HUES6 (cell line): ENCODE results near the gene CERK.
"Not testable (repeated sequence)": the region's sequence is repeated elsewhere in the genome, so short reads cannot be mapped to it uniquely, and the experiment has no call there.

Source experiments
- H3K27ac ChIP-seq: 2 replicates; pipeline ENCODE4 v1.7.0; 2013; ENCODE audit warnings: low read depth, mild to moderate bottlenecking, low read length, inconsistent platforms
- H3K27me3 ChIP-seq: 2 replicates; pipeline ENCODE4 v1.6.1; 2013; ENCODE audit warnings: low read length; ENCODE audit not compliant: control insufficient read depth, insufficient read depth
- H3K36me3 ChIP-seq: 2 replicates; pipeline ENCODE4 v1.6.1; 2013; ENCODE audit warnings: low read length; ENCODE audit not compliant: control insufficient read depth, insufficient read depth
- H3K4me1 ChIP-seq: 2 replicates; pipeline ENCODE4 v1.6.1; 2013; ENCODE audit warnings: low read length; ENCODE audit not compliant: control insufficient read depth, insufficient read depth
- H3K4me3 ChIP-seq: 2 replicates; pipeline ENCODE4 v1.5.1; 2013; ENCODE audit warnings: low read depth, low read length
- H3K9ac ChIP-seq: one replicate; pipeline ENCODE4 v1.6.1; 2013; ENCODE audit warnings: mild to moderate bottlenecking, low read length
- H3K9me3 ChIP-seq: 2 replicates; pipeline ENCODE4 v1.6.1; 2013; ENCODE audit warnings: low read depth, low read length; ENCODE audit not compliant: control insufficient read depth, insufficient read depth

Gene CERK

DNA sequence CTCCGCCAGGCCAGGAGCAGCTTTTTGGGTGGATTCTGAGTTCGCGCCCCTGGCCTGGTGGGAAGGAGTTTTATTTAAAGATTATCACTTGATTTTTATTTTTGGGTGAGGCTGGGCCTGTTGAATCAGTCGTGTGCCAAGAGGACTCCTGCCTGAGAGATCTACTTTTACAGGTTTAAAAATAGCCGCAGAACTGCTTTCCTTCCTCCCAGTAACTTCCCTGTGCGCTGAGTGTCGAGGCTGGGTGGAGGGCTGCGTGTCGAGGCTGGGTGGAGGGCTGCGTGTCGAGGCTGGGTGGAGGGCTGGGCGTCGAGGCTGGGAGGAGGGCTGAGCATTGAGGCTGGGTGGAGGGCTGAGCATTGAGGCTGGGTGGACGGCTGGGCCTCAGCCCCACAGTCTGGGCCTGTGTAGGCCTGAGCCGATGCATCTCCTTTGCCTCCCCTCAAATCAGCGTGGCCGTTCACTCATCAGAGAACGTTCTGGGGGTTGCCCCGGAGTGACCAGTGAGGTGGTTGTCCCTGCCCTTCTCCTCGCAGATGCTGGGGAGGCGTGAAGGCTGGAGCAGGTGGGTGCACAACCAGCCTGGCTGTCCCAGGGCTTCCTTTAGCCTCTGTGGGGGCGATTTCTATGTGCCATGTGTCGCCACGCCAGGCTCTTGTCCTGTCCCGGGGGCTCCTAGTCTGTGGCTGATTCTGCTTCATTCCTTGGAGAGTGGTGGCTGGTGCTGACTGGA lies 87.8 kb downstream of the CERK start:
- H3K9me3 ChIP-seq, result no peaks in the 10 kb centered on the region
- H3K36me3 ChIP-seq, result no peaks in the 10 kb centered on the region
- H3K4me1 ChIP-seq, result peaks cover 12% of the 10 kb centered on the region; the same call in 1 of the 2 replicates
- no peaks in the 10 kb centered on the region for H3K27me3 ChIP-seq
- H3K4me3 ChIP-seq, result no peak overlapping the region
- H3K27ac ChIP-seq, result no peak overlapping the region
- no peak overlapping the region for H3K9ac ChIP-seq

DNA sequence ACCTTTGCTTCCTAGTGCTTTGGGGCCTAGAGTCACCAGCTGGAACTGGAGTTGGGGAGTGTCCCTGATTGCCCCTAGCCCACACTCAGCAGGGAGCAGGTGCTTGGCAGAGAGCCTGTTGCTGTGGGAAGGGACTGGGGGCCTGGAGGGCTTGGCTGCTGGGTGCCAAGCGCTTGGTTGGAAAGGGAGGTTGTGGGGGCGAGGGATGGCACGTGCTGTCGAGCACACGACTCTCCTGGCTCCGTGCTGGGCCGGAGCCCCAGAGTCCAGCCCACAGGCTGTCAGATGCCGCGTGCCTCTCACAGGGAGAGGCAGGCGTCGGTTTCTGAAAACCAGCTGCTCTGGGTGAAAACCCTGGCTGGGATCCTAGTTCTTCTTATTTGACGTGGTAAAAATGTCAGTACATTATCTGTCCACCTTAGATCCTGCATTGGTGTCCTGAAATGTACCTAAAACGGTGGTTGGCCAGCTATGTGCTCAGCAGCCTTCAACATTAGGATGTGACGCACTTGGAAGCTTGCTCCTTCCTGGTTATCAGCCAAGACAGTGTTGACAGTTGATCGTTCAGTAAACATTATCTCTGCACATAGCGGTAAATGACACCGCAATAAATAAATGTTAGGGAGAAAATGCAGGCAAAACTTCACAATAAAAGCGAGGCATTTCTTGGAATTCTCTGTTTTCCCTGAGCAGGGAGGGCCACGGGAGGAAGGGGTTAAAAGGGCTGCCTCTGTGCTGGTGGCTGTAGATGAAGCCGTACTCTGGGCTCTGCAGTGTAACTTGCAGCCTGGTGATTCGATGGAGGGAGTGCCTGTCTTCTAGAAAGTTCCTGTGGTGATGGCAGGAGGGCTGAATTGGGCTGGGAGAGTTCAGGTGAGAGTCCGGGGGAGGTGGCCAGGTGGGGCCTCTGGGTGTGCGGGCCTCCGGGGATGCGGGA lies 88.6 kb downstream of the CERK start:
- H3K27ac ChIP-seq, result no peak overlapping the region
- H3K9me3 ChIP-seq, result no peaks in the 10 kb centered on the region
- H3K4me3 ChIP-seq, result no peak overlapping the region
- H3K4me1 ChIP-seq, result peaks cover 12% of the 10 kb centered on the region; the same call in 1 of the 2 replicates
- H3K9ac ChIP-seq, result no peak overlapping the region
- H3K27me3 ChIP-seq, result no peaks in the 10 kb centered on the region
- no peaks in the 10 kb centered on the region for H3K36me3 ChIP-seq

DNA sequence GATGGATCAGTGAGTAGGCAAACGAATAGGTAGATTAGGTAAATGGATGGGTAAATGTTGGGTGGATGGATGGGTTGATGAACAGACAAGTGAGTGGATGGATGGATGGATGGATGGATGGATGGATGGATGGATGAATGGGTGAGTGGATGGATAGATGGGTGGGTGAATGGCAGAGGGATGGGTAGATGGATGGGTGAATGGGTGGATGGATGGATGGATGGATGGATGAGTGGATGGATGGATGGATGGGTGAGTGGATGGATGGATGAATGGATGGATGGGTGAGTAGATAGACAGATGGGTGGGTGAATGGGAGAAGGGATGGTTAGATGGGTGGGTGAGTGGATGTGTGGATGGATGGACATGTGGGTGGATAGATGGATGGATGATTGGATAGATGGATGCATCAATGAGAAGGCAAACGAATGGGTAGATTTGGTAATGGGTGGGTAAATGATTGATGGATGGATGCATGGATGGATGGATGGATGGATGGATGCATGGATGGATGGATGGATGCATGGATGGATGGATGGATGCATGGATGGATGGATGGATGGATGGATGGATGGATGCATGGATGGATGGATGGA lies 89.7 kb downstream of the CERK start:
- not testable (repeated sequence) for H3K9ac ChIP-seq, H3K9me3 ChIP-seq, H3K27ac ChIP-seq, H3K4me1 ChIP-seq, H3K36me3 ChIP-seq, H3K4me3 ChIP-seq, H3K27me3 ChIP-seq

DNA sequence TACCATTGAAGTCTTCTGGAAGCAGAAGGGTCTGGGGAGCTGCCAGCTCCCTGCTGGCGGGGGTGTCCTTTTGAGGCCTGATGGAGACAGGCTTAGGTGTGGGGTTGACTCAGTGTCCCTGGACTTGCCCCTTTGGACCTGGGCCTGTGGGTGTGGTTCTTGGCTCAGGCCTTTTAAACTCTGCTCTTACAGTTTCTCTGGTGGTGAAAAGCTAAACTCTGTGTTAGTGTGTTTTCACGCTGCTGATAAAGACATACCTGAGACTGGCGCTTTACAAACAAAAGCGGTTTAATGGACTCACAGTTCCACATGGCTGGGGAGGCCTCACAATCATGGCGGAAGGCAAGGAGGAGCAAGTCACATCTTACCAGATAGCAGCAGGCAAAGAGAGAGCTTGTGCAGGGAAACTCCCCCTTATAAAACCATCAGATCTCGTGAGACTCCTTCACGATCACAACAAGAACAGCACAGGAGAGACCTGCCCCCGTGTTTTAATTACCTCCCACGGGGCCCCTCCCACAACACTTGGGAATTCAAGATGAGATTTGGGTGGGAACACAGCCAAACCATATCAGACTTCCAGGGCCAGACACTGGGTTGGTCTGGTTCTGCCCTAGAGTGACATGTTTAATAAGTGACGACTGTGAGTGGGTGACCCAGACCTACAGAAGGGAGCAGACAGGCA lies 91.4 kb downstream of the CERK start:
- Histone ChIP-seq H3K9ac (no peak overlapping the region), H3K4me1 (no peaks in the 10 kb centered on the region), H3K27me3 (no peaks in the 10 kb centered on the region), H3K4me3 (no peak overlapping the region), H3K36me3 (no peaks in the 10 kb centered on the region), H3K27ac (no peak overlapping the region), H3K9me3 (no peaks in the 10 kb centered on the region)

DNA sequence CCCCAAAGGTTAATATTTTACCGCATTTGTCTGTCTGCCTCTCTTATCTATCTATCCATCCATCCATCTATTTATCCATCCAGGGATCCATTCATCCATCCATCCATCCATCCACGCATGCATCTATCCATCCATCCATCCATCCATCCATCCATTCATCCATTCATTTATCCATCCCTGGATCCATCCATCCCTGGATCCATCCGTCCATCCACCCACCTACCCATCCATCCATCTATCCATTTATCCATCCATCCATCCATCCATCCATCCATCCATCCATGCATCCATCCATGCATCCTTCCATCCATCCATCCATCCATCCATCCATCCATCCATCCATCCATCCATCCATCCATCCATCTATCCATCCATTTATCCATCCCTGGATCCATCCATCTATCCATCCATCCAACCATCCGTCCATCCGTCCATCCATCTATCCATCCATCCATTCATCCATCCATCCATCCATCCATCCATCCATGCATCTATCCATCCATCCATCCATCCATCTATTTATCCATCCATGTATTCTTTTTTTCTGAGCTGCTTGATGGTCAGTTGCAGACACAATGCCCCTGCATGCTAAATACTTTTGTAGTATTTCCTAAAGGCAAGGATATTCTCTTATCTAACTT lies 95.1 kb downstream of the CERK start:
- H3K4me3 ChIP-seq, H3K27me3 ChIP-seq, H3K36me3 ChIP-seq, H3K27ac ChIP-seq, H3K4me1 ChIP-seq, H3K9me3 ChIP-seq, H3K9ac ChIP-seq: not testable (repeated sequence)

DNA sequence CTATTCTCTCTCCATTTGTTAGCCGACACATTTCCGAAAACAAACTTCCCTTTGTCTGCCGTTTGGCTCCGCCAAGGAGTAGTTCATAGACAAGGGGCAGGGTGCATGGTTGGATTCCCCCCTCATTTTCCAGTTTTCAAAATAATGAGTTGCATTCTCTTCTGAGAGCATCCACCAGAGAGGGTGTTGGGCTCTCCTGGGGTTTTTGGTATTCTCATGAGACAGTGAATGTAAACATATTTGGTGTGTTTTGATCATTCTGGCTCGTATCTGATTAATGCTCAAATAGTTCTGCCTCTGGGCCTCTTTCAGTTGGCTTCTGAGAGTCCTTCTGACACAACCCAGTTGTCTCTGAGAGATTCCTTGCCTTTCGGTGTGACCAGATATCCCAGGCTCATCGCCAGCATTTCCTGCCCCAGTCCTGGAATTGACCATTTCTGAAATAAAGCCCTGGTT lies 96.2 kb downstream of the CERK start:
- Histone ChIP-seq H3K4me3 (no peak overlapping the region), H3K4me1 (no peaks in the 10 kb centered on the region; the same call in 1 of the 2 replicates), H3K9ac (no peak overlapping the region), H3K9me3 (no peaks in the 10 kb centered on the region), H3K27me3 (no peaks in the 10 kb centered on the region), H3K36me3 (no peaks in the 10 kb centered on the region), H3K27ac (no peak overlapping the region)

DNA sequence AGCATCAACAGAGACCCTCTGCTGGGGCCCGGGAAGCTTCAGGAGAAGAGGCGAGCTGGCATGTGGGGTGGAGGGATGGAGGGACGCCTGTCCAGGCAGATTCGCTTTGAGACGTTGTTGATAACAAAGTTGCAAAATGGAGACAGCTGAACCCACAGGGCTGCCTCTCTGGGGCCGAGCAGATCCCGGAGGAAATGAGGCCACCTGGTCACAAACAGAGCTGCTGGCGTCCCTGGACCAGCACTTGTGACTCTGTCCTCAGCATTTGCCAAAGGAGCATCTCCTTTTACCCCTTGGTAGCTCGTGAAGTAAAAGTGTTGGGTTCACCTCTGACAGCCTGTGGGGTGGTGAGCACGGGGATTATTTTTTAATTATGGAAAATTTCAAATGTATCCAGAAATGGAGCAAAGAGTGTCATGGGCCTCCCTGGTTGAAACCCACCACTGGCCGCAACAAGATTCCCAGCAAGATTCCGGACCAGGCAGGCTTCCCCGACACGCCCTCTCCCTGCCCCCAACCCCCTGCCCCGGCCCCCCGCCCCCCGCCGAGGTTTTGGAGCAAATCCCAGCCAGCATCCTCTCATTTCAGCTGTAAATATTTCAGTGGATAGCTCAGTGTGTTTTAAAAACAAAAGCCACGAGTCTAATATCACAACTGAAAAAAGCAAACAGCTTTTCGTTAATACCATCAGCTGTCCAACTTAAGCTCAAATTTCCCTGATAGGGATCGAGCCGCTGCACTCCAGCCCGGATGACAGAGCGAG lies 97.6 kb downstream of the CERK start:
- Histone ChIP-seq H3K27me3 (no peaks in the 10 kb centered on the region), H3K4me1 (peaks cover 6% of the 10 kb centered on the region; the same call in 1 of the 2 replicates), H3K9me3 (no peaks in the 10 kb centered on the region), H3K4me3 (no peak overlapping the region), H3K36me3 (no peaks in the 10 kb centered on the region), H3K27ac (no peak overlapping the region), H3K9ac (no peak overlapping the region)

DNA sequence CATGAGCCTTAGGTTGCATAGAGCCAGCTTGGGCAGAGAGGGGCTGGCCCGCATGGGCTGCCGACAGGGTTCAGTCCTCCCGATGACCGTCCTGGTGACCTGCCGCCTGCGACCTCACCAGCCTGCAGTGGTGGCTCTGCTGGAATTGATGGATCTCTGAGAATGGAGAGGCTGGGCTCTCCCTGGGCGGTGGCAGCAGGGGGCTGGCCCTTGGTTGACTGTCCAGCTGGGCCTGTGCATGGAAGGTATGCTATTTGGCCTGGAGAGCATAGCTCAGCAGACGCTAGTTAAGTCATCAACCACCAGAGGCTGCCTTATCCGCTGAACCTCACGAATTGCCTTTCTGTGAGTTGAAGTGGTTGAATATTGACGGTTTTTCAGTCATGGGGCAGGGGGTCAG lies 98.2 kb downstream of the CERK start:
- Histone ChIP-seq H3K9me3 (no peaks in the 10 kb centered on the region), H3K27me3 (no peaks in the 10 kb centered on the region), H3K27ac (no peak overlapping the region)

DNA sequence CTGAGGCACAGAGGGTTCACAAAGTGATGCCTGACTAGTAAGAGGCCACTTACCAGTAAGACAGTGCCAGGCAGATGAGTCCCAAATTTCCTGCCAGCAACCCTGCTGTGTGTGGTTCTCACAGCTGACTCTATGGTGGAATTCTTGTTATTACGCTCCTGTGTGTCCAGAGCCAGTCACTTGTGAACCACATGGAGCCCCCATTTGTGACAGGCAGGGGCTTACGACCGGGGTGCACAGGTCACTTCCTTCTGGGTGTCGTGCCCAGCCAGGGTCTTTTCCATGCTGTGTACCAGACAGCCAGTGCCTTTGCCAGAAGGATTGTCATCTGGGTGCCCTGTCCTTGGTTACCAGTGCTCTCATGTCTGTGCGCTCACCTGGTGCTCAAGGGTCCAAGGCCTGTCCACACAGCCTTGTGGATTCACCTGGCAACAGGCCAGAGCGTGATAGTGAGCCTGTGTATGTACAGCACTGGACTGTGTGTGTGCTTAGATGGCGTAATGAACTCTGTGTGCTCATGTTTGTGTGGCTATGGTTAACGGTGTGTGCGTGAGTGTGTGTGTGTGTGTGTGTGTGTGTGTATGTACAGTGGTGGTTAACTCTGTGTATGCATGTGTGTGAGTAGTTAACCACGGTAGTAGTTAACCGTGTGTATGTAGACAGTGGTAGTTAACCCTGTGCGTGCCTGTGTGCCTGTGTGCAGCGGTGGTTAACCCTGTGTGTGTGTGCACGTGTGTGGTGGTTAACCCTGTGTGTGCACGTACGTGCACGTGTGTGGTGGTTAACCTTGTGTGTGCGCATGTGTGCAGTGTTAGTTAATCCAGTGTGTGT lies 99.2 kb downstream of the CERK start:
- H3K9ac ChIP-seq, result no peak overlapping the region
- H3K27me3 ChIP-seq, result no peaks in the 10 kb centered on the region
- peaks cover 13% of the 10 kb centered on the region; the same call in 1 of the 2 replicates for H3K4me1 ChIP-seq
- H3K9me3 ChIP-seq, result no peaks in the 10 kb centered on the region
- no peaks in the 10 kb centered on the region for H3K36me3 ChIP-seq
- H3K4me3 ChIP-seq, result no peak overlapping the region
- H3K27ac ChIP-seq, result no peak overlapping the region

More for the DNA sequence above, 98.2 kb downstream of the CERK start:
- H3K4me3 ChIP-seq, result no peak overlapping the region
- peaks cover 6% of the 10 kb centered on the region; the same call in 1 of the 2 replicates for H3K4me1 ChIP-seq
- no peaks in the 10 kb centered on the region for H3K36me3 ChIP-seq
- H3K9ac ChIP-seq, result no peak overlapping the region
